NB4 (cell line): ENCODE measurements around the gene ATP11A.

ENCODE experiments used
- MYC ChIP-seq: IDR thresholded peaks from 2 replicates; pipeline ENCODE4 v1.6.1; 2011; ENCODE audit warnings: low read depth, low read length
- POLR2A ChIP-seq: IDR thresholded peaks from 2 replicates; pipeline ENCODE4 v1.6.1; 2011; ENCODE audit warnings: mild to moderate bottlenecking; ENCODE audit not compliant: insufficient read length; ENCODE audit errors: extremely low read depth
- TF ChIP-seq, protein P1 (sequence below): IDR thresholded peaks from one replicate; pipeline ENCODE4 v1.5.1; 2012; ENCODE audit warnings: low read depth, low read length

DNA sequence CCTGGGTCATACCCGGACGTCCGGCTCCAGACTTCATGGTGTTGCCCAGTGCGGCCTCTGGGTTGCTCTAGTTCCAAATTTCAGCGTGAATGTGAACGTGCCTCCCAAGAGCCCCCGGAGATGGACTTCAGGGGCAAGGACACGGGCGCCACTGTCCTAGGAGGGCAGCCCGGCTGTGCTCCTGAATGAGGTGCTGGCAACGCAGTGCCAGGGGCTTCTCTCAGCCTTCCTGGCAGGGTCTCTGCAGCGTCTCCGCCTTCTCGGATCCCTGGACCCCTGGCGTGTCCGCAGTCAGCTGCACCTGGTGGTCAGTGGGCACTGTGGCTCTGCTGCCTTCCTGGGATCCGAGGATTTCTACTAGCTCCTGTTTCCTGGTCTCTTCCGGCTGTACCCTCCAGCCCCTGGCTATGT is 177.5 kb downstream of the ATP11A start:
- TF ChIP-seq, protein P1, sequence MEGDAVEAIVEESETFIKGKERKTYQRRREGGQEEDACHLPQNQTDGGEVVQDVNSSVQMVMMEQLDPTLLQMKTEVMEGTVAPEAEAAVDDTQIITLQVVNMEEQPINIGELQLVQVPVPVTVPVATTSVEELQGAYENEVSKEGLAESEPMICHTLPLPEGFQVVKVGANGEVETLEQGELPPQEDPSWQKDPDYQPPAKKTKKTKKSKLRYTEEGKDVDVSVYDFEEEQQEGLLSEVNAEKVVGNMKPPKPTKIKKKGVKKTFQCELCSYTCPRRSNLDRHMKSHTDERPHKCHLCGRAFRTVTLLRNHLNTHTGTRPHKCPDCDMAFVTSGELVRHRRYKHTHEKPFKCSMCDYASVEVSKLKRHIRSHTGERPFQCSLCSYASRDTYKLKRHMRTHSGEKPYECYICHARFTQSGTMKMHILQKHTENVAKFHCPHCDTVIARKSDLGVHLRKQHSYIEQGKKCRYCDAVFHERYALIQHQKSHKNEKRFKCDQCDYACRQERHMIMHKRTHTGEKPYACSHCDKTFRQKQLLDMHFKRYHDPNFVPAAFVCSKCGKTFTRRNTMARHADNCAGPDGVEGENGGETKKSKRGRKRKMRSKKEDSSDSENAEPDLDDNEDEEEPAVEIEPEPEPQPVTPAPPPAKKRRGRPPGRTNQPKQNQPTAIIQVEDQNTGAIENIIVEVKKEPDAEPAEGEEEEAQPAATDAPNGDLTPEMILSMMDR = no peak
- no peak for TF ChIP-seq POLR2A
- TF ChIP-seq MYC = no peak
